Measurements from ENCODE around the gene ARHGEF10L. TPM values are rescaled to one million over a fixed set of nuclear protein-coding genes. Genes with fewer than 3 reads are reported as not detected.

The ARHGEF10L gene
- total and polyA plus RNA-seq, 8 donors: 16.8 to 39.6 (median 21.1) TPM

DNA sequence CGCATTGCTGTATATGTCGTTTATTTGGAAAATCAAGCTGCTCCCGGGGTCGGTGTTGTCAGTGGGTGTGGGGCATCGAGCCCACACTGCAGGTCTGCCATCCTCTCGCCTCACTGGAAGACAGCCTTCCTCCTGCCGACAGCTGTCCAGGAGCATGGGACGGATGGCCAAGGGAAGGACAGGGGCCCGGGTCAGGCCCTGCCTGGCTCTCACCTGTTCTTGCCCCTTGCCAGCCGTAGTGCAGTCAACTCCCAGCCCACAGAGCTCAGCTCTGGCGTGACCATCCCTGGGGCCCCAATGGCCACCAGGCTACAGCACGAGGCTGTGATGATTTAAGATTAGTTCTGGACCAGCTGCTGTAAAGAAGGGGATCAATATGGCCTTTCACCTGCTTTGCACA is 128.7 kb downstream of the ARHGEF10L start:
- Histone ChIP-seq H3K9me3 (no peaks in the 10 kb centered on the region), H3K36me3 (peaks cover 0 to 43% of the 10 kb centered on the region in 2 donors), H3K4me1 (no peaks in the 10 kb centered on the region), H3K27ac (no peak overlapping the region), H3K27me3 (no peaks in the 10 kb centered on the region), H3K4me3 (no peak overlapping the region)
- TF ChIP-seq, protein P1, sequence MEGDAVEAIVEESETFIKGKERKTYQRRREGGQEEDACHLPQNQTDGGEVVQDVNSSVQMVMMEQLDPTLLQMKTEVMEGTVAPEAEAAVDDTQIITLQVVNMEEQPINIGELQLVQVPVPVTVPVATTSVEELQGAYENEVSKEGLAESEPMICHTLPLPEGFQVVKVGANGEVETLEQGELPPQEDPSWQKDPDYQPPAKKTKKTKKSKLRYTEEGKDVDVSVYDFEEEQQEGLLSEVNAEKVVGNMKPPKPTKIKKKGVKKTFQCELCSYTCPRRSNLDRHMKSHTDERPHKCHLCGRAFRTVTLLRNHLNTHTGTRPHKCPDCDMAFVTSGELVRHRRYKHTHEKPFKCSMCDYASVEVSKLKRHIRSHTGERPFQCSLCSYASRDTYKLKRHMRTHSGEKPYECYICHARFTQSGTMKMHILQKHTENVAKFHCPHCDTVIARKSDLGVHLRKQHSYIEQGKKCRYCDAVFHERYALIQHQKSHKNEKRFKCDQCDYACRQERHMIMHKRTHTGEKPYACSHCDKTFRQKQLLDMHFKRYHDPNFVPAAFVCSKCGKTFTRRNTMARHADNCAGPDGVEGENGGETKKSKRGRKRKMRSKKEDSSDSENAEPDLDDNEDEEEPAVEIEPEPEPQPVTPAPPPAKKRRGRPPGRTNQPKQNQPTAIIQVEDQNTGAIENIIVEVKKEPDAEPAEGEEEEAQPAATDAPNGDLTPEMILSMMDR (IDR thresholded peaks at IDR 0.05): no peak
- DNase-seq (peak in 1 of 4 donors; percentile 57), ATAC-seq (no peak)
- intact Hi-C loops (cut with DNase I): loop anchor here in 1 of 2 donors (10.0 kb wide), 1 partner anchor 157 kb away; no protein-coding TSS in a partner anchor

DNA sequence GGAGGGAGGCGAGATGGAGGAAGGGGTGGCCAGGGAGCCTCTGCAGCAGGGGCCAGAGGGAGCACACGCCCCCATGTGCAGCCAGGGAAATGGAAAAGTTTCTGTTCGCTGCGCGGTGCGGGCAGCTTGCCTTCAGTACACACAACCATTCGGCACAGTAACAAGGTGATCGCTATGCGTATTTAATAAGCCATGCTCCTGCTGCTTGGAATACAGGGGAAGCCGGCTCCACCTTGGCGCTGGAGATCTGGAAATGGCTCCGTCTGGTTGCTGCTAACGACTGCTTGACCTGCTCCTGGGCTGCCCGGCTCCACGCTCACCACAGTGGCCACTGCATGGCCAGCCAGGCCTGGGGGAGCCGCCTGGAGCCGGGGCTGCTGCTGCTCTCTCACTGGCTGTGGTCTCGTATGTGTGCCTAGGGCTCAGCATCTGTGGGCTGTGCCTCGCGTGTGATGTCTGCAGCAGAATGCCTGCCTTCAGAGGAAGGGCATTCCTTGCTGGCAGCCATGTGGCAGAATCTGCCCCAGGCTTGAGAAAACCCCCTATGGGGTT is 129.2 kb downstream of the ARHGEF10L start:
- H3K27ac ChIP-seq: no peak overlapping the region
- no peaks in the 10 kb centered on the region for H3K4me1 ChIP-seq
- H3K9me3 ChIP-seq: no peaks in the 10 kb centered on the region
- peaks cover 0 to 40% of the 10 kb centered on the region in 2 donors for H3K36me3 ChIP-seq
- no peak for ATAC-seq
- peak in 1 of 4 donors; percentile 72 for DNase-seq
- intact Hi-C loops (cut with DNase I): loop anchor here in 1 of 2 donors (10.0 kb wide), 1 partner anchor 156 kb away; no protein-coding TSS in a partner anchor
- H3K4me3 ChIP-seq: no peak overlapping the region
- H3K27me3 ChIP-seq: no peaks in the 10 kb centered on the region
- TF ChIP-seq, protein P1 (IDR thresholded peaks at IDR 0.05): no peak

DNA sequence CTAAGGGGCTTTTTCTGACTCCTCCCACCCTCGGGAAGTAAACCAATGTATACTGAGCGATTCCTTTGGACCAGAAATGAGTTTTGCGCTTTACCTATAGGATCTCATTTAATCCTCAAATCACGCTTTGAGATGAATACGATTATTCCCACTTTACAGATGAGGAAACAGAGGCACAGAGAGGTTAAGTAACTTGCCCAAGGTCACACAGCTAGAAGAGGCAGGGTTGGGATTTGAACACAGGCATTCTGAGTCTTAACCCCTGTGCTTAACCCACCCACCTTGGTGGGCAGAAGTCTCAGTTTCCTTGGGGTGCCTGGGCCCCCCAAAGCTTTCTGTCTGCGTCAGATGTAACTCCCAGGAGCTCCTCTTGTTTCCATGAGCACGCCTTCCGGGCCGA is 129.8 kb downstream of the ARHGEF10L start:
- H3K4me1 ChIP-seq: no peaks in the 10 kb centered on the region
- no peaks in the 10 kb centered on the region for H3K27me3 ChIP-seq
- no peak overlapping the region for H3K27ac ChIP-seq
- TF ChIP-seq, protein P1 (IDR thresholded peaks at IDR 0.05): no peak
- intact Hi-C loops (cut with DNase I): loop anchor here in 1 of 2 donors (10.0 kb wide), 1 partner anchor 155 kb away; no protein-coding TSS in a partner anchor
- no peaks in the 10 kb centered on the region for H3K9me3 ChIP-seq
- no peak overlapping the region for H3K4me3 ChIP-seq
- DNase-seq (no peak), ATAC-seq (no peak)
- H3K36me3 ChIP-seq: peaks cover 0 to 36% of the 10 kb centered on the region in 2 donors

DNA sequence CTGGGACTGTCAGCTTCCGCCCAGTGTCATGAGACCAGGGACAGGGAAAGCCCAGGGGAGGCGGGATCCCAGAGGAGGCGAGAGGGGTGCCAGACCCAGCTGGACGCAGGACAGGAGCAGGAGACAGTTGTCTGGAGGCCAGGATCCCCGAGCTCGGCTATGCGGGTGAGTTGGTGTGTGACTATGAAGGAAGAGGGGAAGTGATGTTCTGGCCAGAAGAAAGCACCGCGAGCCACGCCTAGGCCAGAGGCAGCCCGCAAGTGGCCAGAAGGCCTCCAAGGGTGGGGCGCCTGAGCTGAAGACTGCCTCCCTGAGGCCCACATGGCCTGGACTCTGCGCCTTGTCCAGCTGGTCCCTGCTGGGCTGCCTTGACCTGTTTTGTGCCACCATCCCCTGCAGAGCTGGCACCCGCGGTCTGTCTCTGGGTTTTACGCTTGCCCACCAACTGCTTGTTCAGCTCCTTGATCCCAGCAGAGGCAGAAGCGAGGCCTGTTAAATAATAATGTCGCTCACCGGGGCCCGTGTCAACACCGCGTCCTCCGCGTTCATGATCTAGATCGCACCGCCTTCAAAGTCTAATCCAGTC is 130.5 kb downstream of the ARHGEF10L start:
- Histone ChIP-seq H3K4me3 (no peak overlapping the region), H3K9me3 (no peaks in the 10 kb centered on the region), H3K27ac (no peak overlapping the region), H3K4me1 (no peaks in the 10 kb centered on the region), H3K27me3 (no peaks in the 10 kb centered on the region), H3K36me3 (peaks cover 0 to 29% of the 10 kb centered on the region in 2 donors)
- ATAC-seq: no peak
- TF ChIP-seq, protein P1 (IDR thresholded peaks at IDR 0.05): no peak
- intact Hi-C loops (cut with DNase I): loop anchor here in 1 of 2 donors (10.0 kb wide), 1 partner anchor 155 kb away; no protein-coding TSS in a partner anchor
- peak in 1 of 4 donors; percentile 81 for DNase-seq

DNA sequence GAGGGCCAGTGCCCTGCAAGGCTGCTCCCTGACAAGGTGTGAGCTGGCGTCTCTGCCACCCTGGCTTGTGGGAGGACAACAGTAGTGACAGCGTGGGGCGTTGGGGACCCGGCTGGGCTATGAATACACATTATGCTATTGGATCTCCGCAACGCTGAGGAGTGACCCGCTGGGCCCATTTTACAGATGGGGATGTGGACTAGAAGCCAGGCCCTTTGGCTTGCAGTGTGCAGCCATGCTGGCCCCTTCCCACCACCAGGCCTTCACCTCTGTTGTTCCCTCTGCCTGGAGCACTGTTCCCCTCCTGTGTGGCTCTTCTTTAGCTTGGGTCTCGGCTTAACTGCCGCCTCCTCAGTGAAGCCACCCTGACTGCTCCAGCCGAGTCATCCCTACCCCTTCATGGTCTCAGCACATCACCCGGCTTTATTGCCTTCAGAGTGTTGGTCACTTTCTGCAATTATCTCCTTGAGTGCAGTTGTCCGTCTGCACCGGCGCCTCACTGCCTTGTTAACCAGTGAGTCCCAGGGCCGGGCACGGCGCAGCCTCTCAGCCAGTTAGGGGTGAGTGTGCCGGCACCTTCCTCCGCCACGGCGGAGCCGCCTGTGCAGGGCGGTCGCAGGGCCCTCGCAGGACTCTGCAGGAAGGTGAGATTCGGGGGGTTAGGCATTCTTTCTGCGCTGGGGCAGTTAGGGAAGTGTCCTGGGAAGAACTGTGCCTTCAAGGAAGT is 131.3 kb downstream of the ARHGEF10L start:
- Histone ChIP-seq H3K27ac (no peak overlapping the region), H3K4me3 (no peak overlapping the region), H3K9me3 (no peaks in the 10 kb centered on the region), H3K4me1 (no peaks in the 10 kb centered on the region), H3K27me3 (no peaks in the 10 kb centered on the region), H3K36me3 (peaks cover 0 to 21% of the 10 kb centered on the region in 2 donors)
- ATAC-seq (no peak), DNase-seq (peak in 1 of 4 donors; percentile 67)
- intact Hi-C loops (cut with DNase I): no loop called here
- TF ChIP-seq, protein P1 (IDR thresholded peaks at IDR 0.05): no peak
